HS-5 (cell line): ENCODE results near the gene GDF7.

Source experiments
- DNase-seq: peaks from one replicate; pipeline ENCODE4 v3.0.0-alpha.2; 2012; ENCODE audit warnings: low read depth

Gene GDF7

GRCh38 chr2:20645301-20645701 is 21.6 kb upstream of the GDF7 start:
- DNase-seq: no peak

GRCh38 chr2:20645761-20646160 is 21.2 kb upstream of the GDF7 start:
- no peak for DNase-seq

- no peak for DNase-seq
Measured at GRCh38 chr2:20646446-20646845, 20.5 kb upstream of the GDF7 start.

GRCh38 chr2:20647211-20647610 is 19.7 kb upstream of the GDF7 start:
- no peak for DNase-seq

- DNase-seq: no peak
Measured at GRCh38 chr2:20647738-20648137, 19.2 kb upstream of the GDF7 start.

GRCh38 chr2:20648206-20648605 is 18.7 kb upstream of the GDF7 start:
- DNase-seq: no peak

GRCh38 chr2:20648831-20649230 is 18.1 kb upstream of the GDF7 start:
- DNase-seq: no peak

- no peak for DNase-seq
Measured at GRCh38 chr2:20649576-20649975, 17.4 kb upstream of the GDF7 start.

- DNase-seq: no peak
Measured at GRCh38 chr2:20649976-20650375, 17.0 kb upstream of the GDF7 start.

- DNase-seq: no peak
Measured at GRCh38 chr2:20650393-20650876, 16.5 kb upstream of the GDF7 start.

GRCh38 chr2:20650877-20651730 is 15.8 kb upstream of the GDF7 start, which contains the start of gene HS1BP3:
HS1BP3 (minus strand) TSS chr2:20651098; CDS start chr2:20651063, 35 bp downstream.
- DNase-seq: no peak

GRCh38 chr2:20651731-20652099 is 15.2 kb upstream of the GDF7 start:
- DNase-seq: no peak

- no peak for DNase-seq
Measured at GRCh38 chr2:20652141-20652540, 14.8 kb upstream of the GDF7 start.

- DNase-seq: no peak
Measured at GRCh38 chr2:20652673-20653575, 14.0 kb upstream of the GDF7 start.

- DNase-seq: no peak
Measured at GRCh38 chr2:20653695-20654534, 13.0 kb upstream of the GDF7 start.

- DNase-seq: no peak
Measured at GRCh38 chr2:20654535-20654813, 12.5 kb upstream of the GDF7 start.

GRCh38 chr2:20656561-20656960 is 10.4 kb upstream of the GDF7 start:
- no peak for DNase-seq

- no peak for DNase-seq
Measured at GRCh38 chr2:20657522-20658235, 9.3 kb upstream of the GDF7 start.

- no peak for DNase-seq
Measured at GRCh38 chr2:20660506-20661420, 6.2 kb upstream of the GDF7 start.
